IgD-negative memory B cell (primary cell): Measurements from ENCODE around the gene LSP1. TPM values are rescaled to one million over a fixed set of nuclear protein-coding genes. Genes with fewer than 3 reads are reported as not detected.

ENCODE experiments used
- H3K27ac Mint-ChIP-seq, 3 donors: one replicate each; pipeline ENCODE4 v1.8.0; 2020 to 2022; ENCODE audit warnings: mild to moderate bottlenecking in 3 of 3, mixed read lengths in 3 of 3, moderate library complexity in 1 of 3
- H3K27me3 Mint-ChIP-seq: one replicate; pipeline ENCODE4 v1.8.0; 2021; ENCODE audit warnings: mixed read lengths
- H3K36me3 Mint-ChIP-seq: one replicate; pipeline ENCODE4 v1.8.0; 2020; ENCODE audit warnings: mild to moderate bottlenecking, mixed read lengths
- H3K4me1 Mint-ChIP-seq, 3 donors: one replicate each; pipeline ENCODE4 v1.8.0; 2020 to 2022; ENCODE audit warnings: mixed read lengths in 3 of 3, mild to moderate bottlenecking in 1 of 3
- H3K4me3 Mint-ChIP-seq, 4 donors: one replicate each; pipeline ENCODE4 v1.8.0; 2020 to 2022; ENCODE audit warnings: mild to moderate bottlenecking in 4 of 4, mixed read lengths in 4 of 4, moderate library complexity in 3 of 4
- H3K9me3 Mint-ChIP-seq, 3 donors: one replicate each; pipeline ENCODE4 v1.8.0; 2020 to 2021; ENCODE audit warnings: mixed read lengths in 3 of 3, mild to moderate bottlenecking in 1 of 3
- polyA plus RNA-seq: library from polyadenylated mRNA; unstranded; fragments of 300-500 nt; fragmentation: Illumina TruSeq; gene quantifications from one replicate; pipeline ENCODE4 v1.2.3, GENCODE V29; 2021

The LSP1 gene
- polyA plus RNA-seq, 1 donor from 2014 or later, result 841 TPM

- Mint-ChIP-seq H3K9me3 (no peaks in the 10 kb centered on the region), H3K27me3 (peaks cover 6% of the 10 kb centered on the region), H3K27ac (peak within 1 kb of the TSS in 2 of 3 donors; percentile 81 to 89), H3K36me3 (peaks cover 2% of the 10 kb centered on the region), H3K4me3 (peak within 1 kb of the TSS in 2 of 4 donors; percentile 29 to 36), H3K4me1 (peaks cover 0 to 13% (median 9%) of the 10 kb centered on the region in 3 donors)
Observed at GRCh38 chr11:1919391-1920127, 66.7 kb downstream of the LSP1 start, which contains the start of gene TNNT3. TNNT3 (plus strand) TSS chr11:1919703; CDS start chr11:1922875, 3,172 bp downstream.

- Mint-ChIP-seq H3K27me3 (peaks cover 6% of the 10 kb centered on the region), H3K9me3 (no peaks in the 10 kb centered on the region), H3K4me3 (peak overlapping the region in 1 of 4 donors; percentile 33), H3K4me1 (peaks cover 0 to 12% (median 9%) of the 10 kb centered on the region in 3 donors), H3K36me3 (no peaks in the 10 kb centered on the region), H3K27ac (peak overlapping the region in 1 of 3 donors; percentile 81)
Observed at GRCh38 chr11:1920128-1920908, 67.4 kb downstream of the LSP1 start.

- H3K9me3 Mint-ChIP-seq, result no peaks in the 10 kb centered on the region
- H3K4me3 Mint-ChIP-seq, result no peak overlapping the region
- no peaks in the 10 kb centered on the region for H3K36me3 Mint-ChIP-seq
- peaks cover 0 to 8% (median 5%) of the 10 kb centered on the region in 3 donors for H3K4me1 Mint-ChIP-seq
- peaks cover 6% of the 10 kb centered on the region for H3K27me3 Mint-ChIP-seq
- H3K27ac Mint-ChIP-seq, result peak overlapping the region in 1 of 3 donors; percentile 56
Observed at GRCh38 chr11:1920909-1921573, 68.2 kb downstream of the LSP1 start.

- H3K4me3 Mint-ChIP-seq, result no peak overlapping the region
- H3K4me1 Mint-ChIP-seq, result peaks cover 0 to 8% (median 4%) of the 10 kb centered on the region in 3 donors
Observed at GRCh38 chr11:1921574-1922141, 68.8 kb downstream of the LSP1 start.

GRCh38 chr11:1922481-1923081 is 69.7 kb downstream of the LSP1 start:
- no peak overlapping the region for H3K4me3 Mint-ChIP-seq
- no peaks in the 10 kb centered on the region for H3K36me3 Mint-ChIP-seq
- H3K27me3 Mint-ChIP-seq, result peaks cover 6% of the 10 kb centered on the region
- no peaks in the 10 kb centered on the region for H3K9me3 Mint-ChIP-seq
- H3K27ac Mint-ChIP-seq, result no peak overlapping the region
- H3K4me1 Mint-ChIP-seq, result peaks cover 0 to 8% (median 1%) of the 10 kb centered on the region in 3 donors

More at GRCh38 chr11:1921574-1922141, 68.8 kb downstream of the LSP1 start:
- H3K27ac Mint-ChIP-seq, result peak overlapping the region in 1 of 3 donors; percentile 56
- H3K27me3 Mint-ChIP-seq, result peaks cover 6% of the 10 kb centered on the region
- no peaks in the 10 kb centered on the region for H3K9me3 Mint-ChIP-seq
- no peaks in the 10 kb centered on the region for H3K36me3 Mint-ChIP-seq

- Mint-ChIP-seq H3K9me3 (no peaks in the 10 kb centered on the region), H3K36me3 (no peaks in the 10 kb centered on the region), H3K4me3 (no peak overlapping the region), H3K27me3 (peaks cover 6% of the 10 kb centered on the region), H3K4me1 (peaks cover 0 to 6% (median 1%) of the 10 kb centered on the region in 3 donors), H3K27ac (no peak overlapping the region)
Observed at GRCh38 chr11:1923201-1923956, 70.5 kb downstream of the LSP1 start.

- Mint-ChIP-seq H3K4me3 (no peak overlapping the region), H3K9me3 (no peaks in the 10 kb centered on the region), H3K36me3 (no peaks in the 10 kb centered on the region), H3K4me1 (peaks cover 0 to 3% (median 1%) of the 10 kb centered on the region in 3 donors), H3K27me3 (peaks cover 6% of the 10 kb centered on the region), H3K27ac (no peak overlapping the region)
Observed at GRCh38 chr11:1924181-1924580, 71.3 kb downstream of the LSP1 start.

- Mint-ChIP-seq H3K4me1 (peaks cover 0 to 3% (median 1%) of the 10 kb centered on the region in 3 donors), H3K4me3 (no peak overlapping the region), H3K27me3 (peaks cover 6% of the 10 kb centered on the region), H3K36me3 (no peaks in the 10 kb centered on the region), H3K27ac (no peak overlapping the region), H3K9me3 (no peaks in the 10 kb centered on the region)
Observed at GRCh38 chr11:1924646-1925372, 71.9 kb downstream of the LSP1 start.

- Mint-ChIP-seq H3K27ac (no peak overlapping the region), H3K4me3 (no peak overlapping the region), H3K36me3 (no peaks in the 10 kb centered on the region), H3K4me1 (peaks cover 0 to 3% (median 3%) of the 10 kb centered on the region in 3 donors), H3K9me3 (no peaks in the 10 kb centered on the region), H3K27me3 (peaks cover 6% of the 10 kb centered on the region)
Observed at GRCh38 chr11:1925373-1926155, 72.7 kb downstream of the LSP1 start.

GRCh38 chr11:1926156-1927025 is 73.5 kb downstream of the LSP1 start:
- no peak overlapping the region for H3K27ac Mint-ChIP-seq
- peaks cover 6% of the 10 kb centered on the region for H3K27me3 Mint-ChIP-seq
- H3K4me3 Mint-ChIP-seq, result no peak overlapping the region
- H3K9me3 Mint-ChIP-seq, result no peaks in the 10 kb centered on the region
- H3K36me3 Mint-ChIP-seq, result no peaks in the 10 kb centered on the region
- peaks cover 0 to 3% (median 2%) of the 10 kb centered on the region in 3 donors for H3K4me1 Mint-ChIP-seq

- Mint-ChIP-seq H3K27ac (no peak overlapping the region), H3K27me3 (peaks cover 6% of the 10 kb centered on the region), H3K4me1 (peaks cover 0 to 3% (median 2%) of the 10 kb centered on the region in 3 donors), H3K36me3 (no peaks in the 10 kb centered on the region), H3K4me3 (no peak overlapping the region), H3K9me3 (no peaks in the 10 kb centered on the region)
Observed at GRCh38 chr11:1927026-1927847, 74.4 kb downstream of the LSP1 start.
